ENCODE measurements around the gene USP4.

Gene USP4

DNA sequence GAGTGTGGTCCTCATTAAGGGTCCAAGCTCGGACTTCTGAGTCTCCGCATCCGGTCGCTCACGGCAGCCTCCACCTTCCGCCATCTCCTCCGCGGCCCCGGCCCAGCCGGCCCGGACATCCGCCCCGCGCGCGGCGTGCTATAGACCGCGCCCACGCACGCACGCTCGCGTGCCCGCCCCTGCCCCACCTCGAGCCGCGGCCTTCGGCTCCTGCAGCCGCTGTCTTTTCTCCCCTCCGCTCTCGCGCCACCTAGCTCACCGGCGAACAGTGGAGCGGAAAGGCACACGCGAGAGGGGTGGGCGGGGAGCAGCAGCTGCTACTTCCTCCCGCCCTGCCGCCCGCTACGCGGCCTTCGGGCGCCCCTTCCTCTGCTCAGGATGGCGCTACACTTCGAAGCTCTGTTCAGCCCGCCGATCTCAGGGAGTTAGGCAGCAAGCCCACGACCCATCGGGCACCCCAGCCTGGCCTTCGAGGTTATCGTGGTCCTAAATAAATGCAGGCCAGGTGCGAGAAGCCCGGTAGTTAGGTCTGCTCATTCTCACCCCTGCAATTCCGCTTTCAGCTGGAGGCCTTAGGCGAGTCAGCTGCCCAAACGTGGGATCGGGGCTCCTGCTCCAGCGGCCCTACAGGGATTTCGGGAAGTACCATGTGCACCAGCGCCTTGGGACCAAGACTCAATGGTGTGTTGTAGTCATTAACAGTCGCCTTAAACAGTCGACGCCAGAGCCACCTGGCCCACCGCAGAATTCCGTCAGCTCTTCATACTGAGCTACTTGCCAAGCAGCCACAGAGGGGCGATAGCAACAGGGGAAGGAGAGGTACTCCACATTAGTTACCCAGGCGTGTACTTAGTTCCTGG is at the start of gene USP4:
Gene USP4 (minus strand): TSS at position 113 of the 860 bp plus-strand sequence. CDS start 29 bp downstream, at position 84.
- H3K27ac Mint-ChIP-seq, result peak within 1 kb of the TSS; percentile 99
- peaks cover 19% of the 10 kb centered on the region for H3K36me3 Mint-ChIP-seq
- ATAC-seq, result peak; percentile 97
- peaks cover 61% of the 10 kb centered on the region for H3K4me1 Mint-ChIP-seq
- no peaks in the 10 kb centered on the region for H3K9me3 Mint-ChIP-seq
- no peaks in the 10 kb centered on the region for H3K27me3 Mint-ChIP-seq
- H3K4me3 Mint-ChIP-seq, result peak within 1 kb of the TSS; percentile 99

DNA sequence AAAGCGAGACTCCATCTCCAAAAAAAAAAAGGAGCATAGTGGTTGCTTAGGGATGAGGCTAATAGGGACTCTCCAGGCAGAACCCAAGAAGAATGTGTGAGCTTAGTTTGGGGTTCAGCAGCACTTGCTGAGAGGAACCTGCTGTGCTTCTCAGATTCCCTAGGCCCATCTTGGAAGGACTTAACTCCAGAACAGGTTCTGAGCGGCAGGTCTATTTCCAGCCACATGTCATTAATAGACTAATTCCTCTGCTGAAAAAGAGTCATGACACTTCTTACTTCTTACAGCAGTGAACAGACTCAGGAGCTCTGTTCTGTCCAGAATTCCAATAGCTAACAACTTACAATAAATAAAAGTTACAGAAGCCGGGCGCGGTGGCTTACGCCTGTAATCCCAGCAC is 49.4 kb upstream of the USP4 start:
- H3K4me3 Mint-ChIP-seq, result no peak overlapping the region
- no peaks in the 10 kb centered on the region for H3K27me3 Mint-ChIP-seq
- H3K36me3 Mint-ChIP-seq, result peaks cover 17% of the 10 kb centered on the region
- no peak for ATAC-seq
- H3K4me1 Mint-ChIP-seq, result peaks cover 54% of the 10 kb centered on the region
- no peak overlapping the region for H3K27ac Mint-ChIP-seq
- no peaks in the 10 kb centered on the region for H3K9me3 Mint-ChIP-seq

GRCh38 chr3:49388289-49388820 is 48.5 kb upstream of the USP4 start:
- peak overlapping the region; percentile 17 for H3K27ac Mint-ChIP-seq
- H3K36me3 Mint-ChIP-seq, result peaks cover 16% of the 10 kb centered on the region
- peaks cover 58% of the 10 kb centered on the region for H3K4me1 Mint-ChIP-seq
- no peaks in the 10 kb centered on the region for H3K27me3 Mint-ChIP-seq
- ATAC-seq, result no peak
- no peak overlapping the region for H3K4me3 Mint-ChIP-seq
- H3K9me3 Mint-ChIP-seq, result no peaks in the 10 kb centered on the region

- Mint-ChIP-seq H3K9me3 (no peaks in the 10 kb centered on the region), H3K4me3 (no peak overlapping the region), H3K4me1 (peaks cover 58% of the 10 kb centered on the region), H3K27me3 (no peaks in the 10 kb centered on the region), H3K36me3 (peaks cover 16% of the 10 kb centered on the region), H3K27ac (peak overlapping the region; percentile 17)
- no peak for ATAC-seq
Observed at GRCh38 chr3:49387721-49388120, 47.9 kb upstream of the USP4 start.

GRCh38 chr3:49386056-49386756 is 46.4 kb upstream of the USP4 start:
- no peak for ATAC-seq

GRCh38 chr3:49385617-49386016 is 45.8 kb upstream of the USP4 start:
- Mint-ChIP-seq H3K9me3 (no peaks in the 10 kb centered on the region), H3K27me3 (no peaks in the 10 kb centered on the region), H3K4me1 (peaks cover 58% of the 10 kb centered on the region), H3K27ac (peak overlapping the region; percentile 62), H3K36me3 (peaks cover 16% of the 10 kb centered on the region), H3K4me3 (peak overlapping the region; percentile 62)
- ATAC-seq, result no peak

More at GRCh38 chr3:49386056-49386756, 46.4 kb upstream of the USP4 start:
- H3K4me3 Mint-ChIP-seq, result peak overlapping the region; percentile 62
- H3K27me3 Mint-ChIP-seq, result no peaks in the 10 kb centered on the region
- peaks cover 16% of the 10 kb centered on the region for H3K36me3 Mint-ChIP-seq
- H3K9me3 Mint-ChIP-seq, result no peaks in the 10 kb centered on the region
- peak overlapping the region; percentile 62 for H3K27ac Mint-ChIP-seq
- H3K4me1 Mint-ChIP-seq, result peaks cover 58% of the 10 kb centered on the region

GRCh38 chr3:49383387-49383786 is 43.5 kb upstream of the USP4 start:
- Mint-ChIP-seq H3K9me3 (peaks cover 2% of the 10 kb centered on the region), H3K36me3 (peaks cover 29% of the 10 kb centered on the region), H3K4me1 (peaks cover 66% of the 10 kb centered on the region), H3K27ac (no peak overlapping the region), H3K27me3 (no peaks in the 10 kb centered on the region), H3K4me3 (no peak overlapping the region)
- ATAC-seq, result no peak

DNA sequence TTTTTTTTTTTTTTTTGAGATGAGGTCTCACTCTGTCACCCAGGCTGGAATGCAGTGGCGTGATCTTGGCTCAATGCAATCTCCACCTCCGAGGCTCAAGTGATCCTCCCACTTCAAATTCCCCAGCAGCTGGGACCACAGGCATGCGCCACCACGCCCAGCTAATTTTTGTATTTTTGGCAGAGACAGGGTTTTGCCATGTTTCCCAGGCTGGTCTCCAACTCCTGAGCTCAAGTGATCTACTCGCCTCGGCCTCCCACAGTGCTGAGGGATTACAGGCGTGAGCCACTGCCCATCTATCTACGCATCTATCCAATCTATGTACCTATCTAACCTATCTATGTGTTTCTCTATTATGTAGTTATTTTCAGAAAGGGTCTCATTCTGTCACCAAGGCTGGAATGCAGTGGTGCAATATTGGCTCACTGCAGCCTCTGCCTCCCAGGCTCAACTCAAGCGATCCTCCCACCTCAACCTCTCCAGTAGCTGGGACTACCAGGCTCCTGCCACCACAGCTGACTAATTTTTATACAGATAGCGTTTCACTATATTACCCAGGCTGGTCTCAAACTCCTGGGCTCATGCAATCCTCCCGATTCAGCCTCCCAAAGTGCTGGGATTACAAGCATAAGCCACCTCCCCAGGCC is 38.5 kb upstream of the USP4 start:
- no peak overlapping the region for H3K4me3 Mint-ChIP-seq
- no peak for ATAC-seq
- peaks cover 50% of the 10 kb centered on the region for H3K4me1 Mint-ChIP-seq
- peaks cover 45% of the 10 kb centered on the region for H3K36me3 Mint-ChIP-seq
- peaks cover 9% of the 10 kb centered on the region for H3K9me3 Mint-ChIP-seq
- peak overlapping the region; percentile 69 for H3K27ac Mint-ChIP-seq
- no peaks in the 10 kb centered on the region for H3K27me3 Mint-ChIP-seq

- Mint-ChIP-seq H3K27me3 (no peaks in the 10 kb centered on the region), H3K4me1 (peaks cover 48% of the 10 kb centered on the region), H3K4me3 (peak overlapping the region; percentile 25), H3K27ac (peak overlapping the region; percentile 79), H3K36me3 (peaks cover 53% of the 10 kb centered on the region), H3K9me3 (peaks cover 9% of the 10 kb centered on the region)
- peak; percentile 72 for ATAC-seq
Observed at GRCh38 chr3:49377483-49377882, 37.6 kb upstream of the USP4 start.

DNA sequence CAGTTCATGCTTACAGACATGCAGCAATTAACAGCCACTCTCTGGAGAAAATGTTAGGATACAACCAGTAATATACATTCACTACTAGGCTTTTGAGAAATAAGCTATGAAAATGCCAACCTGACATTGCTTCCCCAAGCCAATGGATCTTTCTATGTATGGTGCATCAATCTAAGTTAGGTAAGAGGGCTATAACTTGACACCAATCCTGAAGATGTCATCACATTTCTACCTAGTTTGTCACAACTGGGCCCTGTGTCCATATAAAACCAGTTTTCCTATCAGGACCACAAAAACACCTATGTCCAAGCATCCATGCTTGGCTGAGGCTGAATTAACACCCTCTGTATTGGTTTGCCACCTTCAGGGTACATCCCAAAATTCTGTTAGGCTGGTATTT is 32.1 kb upstream of the USP4 start:
- Mint-ChIP-seq H3K4me3 (no peak overlapping the region), H3K27ac (peak overlapping the region; percentile 32), H3K4me1 (peaks cover 29% of the 10 kb centered on the region), H3K9me3 (peaks cover under 1% of the 10 kb centered on the region), H3K27me3 (no peaks in the 10 kb centered on the region), H3K36me3 (peaks cover 52% of the 10 kb centered on the region)
- no peak for ATAC-seq

DNA sequence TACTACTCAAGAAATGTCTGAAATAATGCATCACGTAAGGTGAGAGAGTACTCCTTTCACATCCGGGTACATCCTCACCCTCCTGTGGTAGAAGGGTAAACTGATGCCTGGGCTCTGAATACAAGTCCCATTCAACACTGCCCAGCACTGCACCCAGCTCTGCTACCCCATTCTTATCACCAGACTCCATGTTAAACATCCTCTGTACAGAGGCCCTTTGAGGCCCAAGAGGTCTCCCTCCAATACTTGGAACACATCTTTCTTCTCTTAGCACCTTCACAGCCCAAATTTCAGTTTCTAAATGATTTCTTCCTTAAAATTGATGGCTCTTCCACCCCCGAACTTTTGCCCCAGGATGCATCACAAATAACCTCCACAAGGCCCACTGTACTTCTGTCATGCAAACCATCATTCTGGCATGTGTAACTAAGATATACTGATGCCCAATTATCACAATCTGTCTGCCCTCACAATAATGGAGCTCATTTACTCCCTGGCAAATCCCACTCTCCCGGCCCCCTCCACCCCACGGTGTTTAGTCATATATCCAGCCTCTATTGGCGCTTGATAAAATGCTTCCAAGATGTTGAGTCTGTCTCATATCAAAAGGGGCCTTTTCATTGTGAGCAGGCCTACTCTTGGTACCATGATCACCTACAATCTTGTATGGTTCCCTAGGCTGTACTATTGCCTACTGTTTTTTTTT is 30.9 kb upstream of the USP4 start:
- no peak for ATAC-seq
- Mint-ChIP-seq H3K36me3 (peaks cover 62% of the 10 kb centered on the region), H3K4me3 (no peak overlapping the region), H3K27me3 (no peaks in the 10 kb centered on the region), H3K9me3 (no peaks in the 10 kb centered on the region), H3K27ac (peak overlapping the region; percentile 10), H3K4me1 (peaks cover 25% of the 10 kb centered on the region)

DNA sequence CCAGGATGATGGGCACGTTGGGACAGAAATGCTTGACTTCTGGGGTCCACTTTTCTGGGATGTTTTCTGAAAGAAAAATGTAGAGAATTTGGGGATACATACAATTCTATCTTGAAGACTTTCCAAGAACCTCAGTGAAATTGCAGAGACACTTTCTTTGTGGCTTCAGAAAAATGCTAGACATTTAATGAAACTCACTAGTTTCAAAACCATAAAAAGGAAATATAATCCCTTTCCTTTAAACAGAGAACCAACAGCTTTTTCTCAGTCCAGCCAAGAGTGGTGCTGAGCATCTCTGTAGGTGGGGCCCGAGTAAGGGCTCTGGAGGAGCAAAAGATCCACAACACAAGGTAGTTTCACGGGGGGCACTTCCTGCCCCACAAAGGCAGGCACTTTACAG is 22.7 kb upstream of the USP4 start:
- Mint-ChIP-seq H3K27ac (peak overlapping the region; percentile 17), H3K27me3 (no peaks in the 10 kb centered on the region), H3K36me3 (peaks cover 52% of the 10 kb centered on the region), H3K4me1 (peaks cover 11% of the 10 kb centered on the region), H3K9me3 (no peaks in the 10 kb centered on the region), H3K4me3 (no peak overlapping the region)
- ATAC-seq, result no peak

GRCh38 chr3:49359623-49360022 is 19.8 kb upstream of the USP4 start:
- Mint-ChIP-seq H3K9me3 (no peaks in the 10 kb centered on the region), H3K36me3 (peaks cover 52% of the 10 kb centered on the region), H3K4me1 (peaks cover 31% of the 10 kb centered on the region), H3K4me3 (no peak overlapping the region), H3K27ac (no peak overlapping the region), H3K27me3 (no peaks in the 10 kb centered on the region)
- no peak for ATAC-seq

- Mint-ChIP-seq H3K4me3 (peak overlapping the region; percentile 87), H3K4me1 (peaks cover 31% of the 10 kb centered on the region), H3K27ac (peak overlapping the region; percentile 93), H3K9me3 (no peaks in the 10 kb centered on the region), H3K27me3 (no peaks in the 10 kb centered on the region), H3K36me3 (peaks cover 52% of the 10 kb centered on the region)
- ATAC-seq, result no peak
Observed at GRCh38 chr3:49358884-49359225, 19.0 kb upstream of the USP4 start.

Measured in stimulated activated memory B cell treated with anti-CD40 and anti-IgM and Interleukin-4, amounts not matched to agents 10 μg/mL and 1 μg/mL and 100 μg/mL, for 72 hours (primary cell).